ENCODE results near the gene TMEFF2.

DNA sequence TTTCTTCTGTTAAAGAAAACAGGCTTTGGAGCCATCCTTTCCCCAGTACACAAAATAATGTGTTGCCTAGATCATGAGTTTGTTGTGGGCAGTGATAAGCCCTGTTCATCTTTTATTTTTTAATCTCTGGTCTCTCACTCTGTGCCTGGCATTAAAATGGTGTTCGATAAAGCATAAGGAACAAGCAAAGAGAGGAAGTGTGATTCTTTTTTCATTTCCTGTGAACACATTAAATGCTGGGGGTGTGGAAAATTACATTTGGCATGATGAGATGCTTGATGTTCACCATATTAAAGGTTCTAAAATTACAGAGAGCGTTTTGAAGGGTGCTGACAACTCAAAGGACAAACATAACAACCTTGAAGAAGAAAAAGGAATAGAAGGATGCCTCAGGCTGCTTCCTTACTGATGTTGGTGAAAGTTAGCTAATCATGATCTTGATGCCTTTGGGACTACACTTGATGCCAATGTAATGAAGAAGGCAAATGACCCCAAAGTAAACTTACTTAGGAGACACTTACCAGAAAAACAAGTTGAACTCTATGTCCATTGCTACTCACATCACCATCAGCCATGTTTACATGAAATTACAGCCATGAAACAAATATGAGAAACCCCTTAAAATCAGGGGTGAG, 33.0 kb downstream of the TMEFF2 start:
- TF ChIP-seq CTCF (IDR thresholded peaks at IDR 0.05) (no peak), POLR2A (IDR thresholded peaks at IDR 0.05) (no peak)
